DOHH2 (cell line): ENCODE measurements around the gene MEPE.

Experiments
- EZH2phosphoT487 ChIP-seq: fragments of 200-600 bp; sonication (generic); IDR thresholded peaks from 2 replicates; pipeline ENCODE4 v1.6.1; 2017; ENCODE audit warnings: borderline replicate concordance, mild to moderate bottlenecking, antibody characterized with exemption, low read length, moderate library complexity, mixed read lengths
- TF ChIP-seq, protein P1 (sequence below): fragments of 200-600 bp; sonication (generic); IDR thresholded peaks from one replicate; pipeline ENCODE4 v1.5.1; 2014; ENCODE audit warnings: antibody characterized with exemption, mild to moderate bottlenecking, low read depth, low read length; ENCODE audit not compliant: poor library complexity, severe bottlenecking

DNA sequence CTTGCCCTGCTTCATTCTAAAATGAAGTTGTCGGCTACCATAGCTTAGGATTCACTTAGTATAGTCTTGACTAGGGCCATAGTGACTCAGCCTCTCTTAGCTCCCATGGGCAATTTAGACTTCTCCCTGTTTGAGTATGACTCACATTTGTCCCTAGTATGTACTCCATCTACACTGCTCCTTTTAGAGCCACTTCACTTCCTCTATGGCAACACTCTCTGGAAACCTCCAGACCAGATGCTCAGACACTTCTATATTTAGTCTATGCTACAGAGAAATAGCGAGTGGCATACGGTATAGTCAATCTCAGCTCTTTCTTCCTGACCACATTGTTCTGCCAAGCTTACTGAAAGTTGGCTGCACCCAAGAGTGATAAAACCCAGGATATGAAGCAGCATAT lies 11.2 kb downstream of the MEPE start:
- TF ChIP-seq, protein P1, sequence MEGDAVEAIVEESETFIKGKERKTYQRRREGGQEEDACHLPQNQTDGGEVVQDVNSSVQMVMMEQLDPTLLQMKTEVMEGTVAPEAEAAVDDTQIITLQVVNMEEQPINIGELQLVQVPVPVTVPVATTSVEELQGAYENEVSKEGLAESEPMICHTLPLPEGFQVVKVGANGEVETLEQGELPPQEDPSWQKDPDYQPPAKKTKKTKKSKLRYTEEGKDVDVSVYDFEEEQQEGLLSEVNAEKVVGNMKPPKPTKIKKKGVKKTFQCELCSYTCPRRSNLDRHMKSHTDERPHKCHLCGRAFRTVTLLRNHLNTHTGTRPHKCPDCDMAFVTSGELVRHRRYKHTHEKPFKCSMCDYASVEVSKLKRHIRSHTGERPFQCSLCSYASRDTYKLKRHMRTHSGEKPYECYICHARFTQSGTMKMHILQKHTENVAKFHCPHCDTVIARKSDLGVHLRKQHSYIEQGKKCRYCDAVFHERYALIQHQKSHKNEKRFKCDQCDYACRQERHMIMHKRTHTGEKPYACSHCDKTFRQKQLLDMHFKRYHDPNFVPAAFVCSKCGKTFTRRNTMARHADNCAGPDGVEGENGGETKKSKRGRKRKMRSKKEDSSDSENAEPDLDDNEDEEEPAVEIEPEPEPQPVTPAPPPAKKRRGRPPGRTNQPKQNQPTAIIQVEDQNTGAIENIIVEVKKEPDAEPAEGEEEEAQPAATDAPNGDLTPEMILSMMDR, result no peak
- no peak for TF ChIP-seq EZH2phosphoT487
